ENCODE measurements around the gene GNAI3. TPM values are rescaled to one million over a fixed set of nuclear protein-coding genes. Genes with fewer than 3 reads are reported as not detected.

The GNAI3 gene
- polyA plus RNA-seq, 1 donor from 2014 or later, result 10.6 TPM

- TF ChIP-seq RAD21 (conservative IDR thresholded peaks at IDR 0.05) (no peak), MXI1 (conservative IDR thresholded peaks at IDR 0.05; ENCODE audit: poor library complexity, severe bottlenecking) (no peak), SMC3 (conservative IDR thresholded peaks at IDR 0.05; ENCODE audit: poor library complexity) (no peak), TAF1 (IDR thresholded peaks at IDR 0.05; ENCODE audit: low read depth) (no peak), POLR2AphosphoS5 (IDR thresholded peaks at IDR 0.05) (no peak), REST (IDR thresholded peaks at IDR 0.05; ENCODE audit: borderline replicate concordance) (no peak), CTCF (IDR thresholded peaks at IDR 0.05; ENCODE audit: poor library complexity, severe bottlenecking) (no peak), EP300 (conservative IDR thresholded peaks at IDR 0.05; ENCODE audit: poor library complexity, severe bottlenecking) (no peak), EZH2 (IDR thresholded peaks at IDR 0.05; ENCODE audit: borderline replicate concordance, insufficient read depth, low read length, poor library complexity, severe bottlenecking) (no peak)
- H3K9me2 ChIP-seq (ENCODE audit: insufficient read depth, low read length), result no peaks in the 10 kb centered on the region
- H3K27ac ChIP-seq (ENCODE audit: low read length), result no peak overlapping the region
- no peaks in the 10 kb centered on the region for H3K27me3 ChIP-seq (ENCODE audit: insufficient read depth, low read depth, low read length)
- no peak overlapping the region for H3K9ac ChIP-seq (ENCODE audit: low read length)
- H4K20me1 ChIP-seq (ENCODE audit: insufficient read depth), result no peaks in the 10 kb centered on the region
- no peak overlapping the region for H3K4me2 ChIP-seq (ENCODE audit: low read length)
- no peak overlapping the region for H3K4me3 ChIP-seq (ENCODE audit: low read length)
- no peak overlapping the region for H2AFZ ChIP-seq (ENCODE audit: low read depth, low read length)
- no peaks in the 10 kb centered on the region for H3K36me3 ChIP-seq (ENCODE audit: insufficient read depth, low read length)
- H3K9me3 ChIP-seq (ENCODE audit: low read length), result no peaks in the 10 kb centered on the region
- H3K79me2 ChIP-seq (replicated peaks; ENCODE audit: insufficient read depth, low read length), result no peaks in the 10 kb centered on the region
- H3F3A ChIP-seq (ENCODE audit: insufficient read depth, low read length, poor library complexity, severe bottlenecking), result no peaks in the 10 kb centered on the region
Observed at GRCh38 chr1:109634771-109635750, 86.6 kb downstream of the GNAI3 start.

GRCh38 chr1:109635862-109636200 is 87.4 kb downstream of the GNAI3 start:
- Histone ChIP-seq H3K36me3 (ENCODE audit: insufficient read depth, low read length) (no peaks in the 10 kb centered on the region), H3K27me3 (ENCODE audit: insufficient read depth, low read depth, low read length) (no peaks in the 10 kb centered on the region), H3K9ac (ENCODE audit: low read length) (no peak overlapping the region), H3K4me2 (ENCODE audit: low read length) (no peak overlapping the region), H3K79me2 (replicated peaks; ENCODE audit: insufficient read depth, low read length) (no peaks in the 10 kb centered on the region), H3K27ac (ENCODE audit: low read length) (no peak overlapping the region), H3K9me3 (ENCODE audit: low read length) (no peaks in the 10 kb centered on the region), H3K9me2 (ENCODE audit: insufficient read depth, low read length) (no peaks in the 10 kb centered on the region), H3F3A (ENCODE audit: insufficient read depth, low read length, poor library complexity, severe bottlenecking) (no peaks in the 10 kb centered on the region), H4K20me1 (ENCODE audit: insufficient read depth) (no peaks in the 10 kb centered on the region), H3K4me3 (ENCODE audit: low read length) (no peak overlapping the region), H2AFZ (ENCODE audit: low read depth, low read length) (no peak overlapping the region)
- TF ChIP-seq TAF1 (IDR thresholded peaks at IDR 0.05; ENCODE audit: low read depth) (no peak), CTCF (IDR thresholded peaks at IDR 0.05; ENCODE audit: poor library complexity, severe bottlenecking) (no peak), MXI1 (conservative IDR thresholded peaks at IDR 0.05; ENCODE audit: poor library complexity, severe bottlenecking) (no peak)

Measured in neural cell (in vitro differentiated cells).